ENCODE data around the gene TAF6.

TAF6 gene

DNA sequence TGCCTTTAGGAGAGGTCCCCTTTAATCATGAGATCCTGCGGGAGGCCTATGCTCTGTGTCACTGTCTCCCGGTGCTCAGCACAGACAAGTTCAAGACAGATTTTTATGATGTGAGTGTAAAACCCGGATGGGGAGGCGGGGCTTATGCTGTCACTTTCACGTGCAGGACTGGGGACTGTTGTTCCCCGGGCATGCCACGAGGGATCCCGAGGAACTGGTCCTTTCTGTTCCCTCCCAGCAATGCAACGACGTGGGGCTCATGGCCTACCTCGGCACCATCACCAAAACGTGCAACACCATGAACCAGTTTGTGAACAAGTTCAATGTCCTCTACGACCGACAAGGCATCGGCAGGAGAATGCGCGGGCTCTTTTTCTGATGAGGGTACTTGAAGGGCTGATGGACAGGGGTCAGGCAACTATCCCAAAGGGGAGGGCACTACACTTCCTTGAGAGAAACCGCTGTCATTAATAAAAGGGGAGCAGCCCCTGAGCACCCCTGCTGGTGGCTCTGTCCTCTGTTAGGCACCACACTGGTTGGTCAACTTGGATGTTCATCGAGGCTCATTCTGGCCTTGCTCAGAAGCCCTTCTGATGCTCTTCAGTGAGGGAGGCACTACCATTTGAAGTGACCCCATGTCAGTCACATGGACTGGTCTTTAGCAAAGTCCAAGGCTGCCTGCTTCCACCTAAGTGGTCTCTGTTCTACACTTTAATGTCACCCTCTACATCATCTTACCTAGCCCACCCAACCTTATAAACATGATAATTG is 27.6 kb downstream of the TAF6 start:
- no peak for DNase-seq

GRCh38 chr7:100090527-100091410 is 28.4 kb downstream of the TAF6 start:
- no peak for DNase-seq

DNA sequence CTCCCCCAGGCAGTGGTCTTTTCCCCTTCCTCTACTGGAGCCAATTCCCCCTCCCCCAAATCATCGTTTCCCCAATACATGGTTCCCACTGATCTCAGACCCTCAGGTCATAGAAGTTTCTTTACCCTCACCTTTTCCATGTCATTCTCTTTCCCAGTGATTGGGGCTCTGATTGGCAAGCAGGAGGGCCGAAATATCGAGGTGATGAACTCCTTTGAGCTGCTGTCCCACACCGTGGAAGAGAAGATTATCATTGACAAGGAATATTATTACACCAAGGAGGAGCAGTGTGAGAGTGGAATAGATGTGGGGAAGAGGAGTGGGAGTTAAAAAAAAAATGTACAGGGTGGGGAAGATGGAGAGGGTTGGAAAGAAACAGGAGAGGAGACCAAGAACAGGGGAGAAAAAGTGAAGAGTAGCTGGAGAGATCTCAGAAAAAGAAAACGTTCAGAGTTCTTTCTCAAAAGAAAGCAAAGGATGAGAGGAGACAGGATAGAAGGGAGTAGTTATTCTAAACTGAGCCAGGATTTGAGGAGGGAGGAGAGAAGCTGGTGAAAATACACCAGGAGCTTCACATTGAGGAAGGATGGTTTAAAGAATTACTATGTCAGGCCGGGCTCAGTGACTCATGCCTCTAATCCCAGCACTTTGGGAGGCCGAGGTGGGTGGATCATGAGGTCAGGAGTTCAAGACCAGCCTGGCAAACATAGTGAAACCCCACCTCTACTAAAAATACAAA is 29.5 kb downstream of the TAF6 start:
- no peak for DNase-seq

GRCh38 chr7:100088621-100089457 is 30.3 kb downstream of the TAF6 start, which contains the start of gene COPS6:
TSS of gene COPS6 (plus strand) at chr7:100088969. CDS start at chr7:100088991, 22 bp downstream.
- peak; percentile 75 for DNase-seq

GRCh38 chr7:100088095-100088620 is 31.0 kb downstream of the TAF6 start:
- DNase-seq = no peak

- no peak for DNase-seq
These were observed 32.0 kb downstream of the TAF6 start for GRCh38 chr7:100087055-100087750.

GRCh38 chr7:100085515-100085914 is 33.6 kb downstream of the TAF6 start:
- DNase-seq = no peak

- DNase-seq = no peak
These were observed 36.2 kb downstream of the TAF6 start for GRCh38 chr7:100082978-100083377.

DNA sequence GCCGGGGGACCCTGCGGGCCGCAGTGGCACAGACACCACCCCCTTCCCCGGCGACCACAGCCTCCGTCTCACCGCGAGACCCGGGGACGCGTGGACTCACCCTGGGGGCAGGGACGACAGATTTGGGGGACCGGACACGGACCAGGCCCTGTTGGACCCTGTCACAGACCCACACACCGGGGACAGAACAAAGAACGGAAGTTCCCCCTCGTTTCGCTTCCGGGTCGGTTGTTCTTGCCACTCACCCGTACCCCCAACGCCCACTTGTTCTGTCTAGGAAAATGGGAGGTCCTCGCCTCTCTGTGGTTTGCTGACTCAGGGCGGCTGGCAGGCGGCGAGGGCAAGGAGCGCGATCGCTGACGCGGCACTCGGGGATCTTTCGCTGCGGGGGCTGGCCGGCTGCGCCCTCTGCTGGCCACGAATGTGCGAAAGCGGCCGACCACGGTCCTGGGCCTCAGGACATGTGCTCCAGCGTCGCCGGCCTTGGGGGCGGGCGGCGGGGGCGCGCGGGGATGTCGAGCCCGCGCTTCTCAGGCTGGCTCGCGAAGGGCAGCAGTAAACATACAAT is 37.5 kb downstream of the TAF6 start, which contains the start of gene ZNF3:
Gene ZNF3, minus strand, starts transcription at position 189 of the 568 bp plus-strand sequence. CDS start 4,366 bp downstream, outside the sequence.
- DNase-seq = peak; percentile 99

DNA sequence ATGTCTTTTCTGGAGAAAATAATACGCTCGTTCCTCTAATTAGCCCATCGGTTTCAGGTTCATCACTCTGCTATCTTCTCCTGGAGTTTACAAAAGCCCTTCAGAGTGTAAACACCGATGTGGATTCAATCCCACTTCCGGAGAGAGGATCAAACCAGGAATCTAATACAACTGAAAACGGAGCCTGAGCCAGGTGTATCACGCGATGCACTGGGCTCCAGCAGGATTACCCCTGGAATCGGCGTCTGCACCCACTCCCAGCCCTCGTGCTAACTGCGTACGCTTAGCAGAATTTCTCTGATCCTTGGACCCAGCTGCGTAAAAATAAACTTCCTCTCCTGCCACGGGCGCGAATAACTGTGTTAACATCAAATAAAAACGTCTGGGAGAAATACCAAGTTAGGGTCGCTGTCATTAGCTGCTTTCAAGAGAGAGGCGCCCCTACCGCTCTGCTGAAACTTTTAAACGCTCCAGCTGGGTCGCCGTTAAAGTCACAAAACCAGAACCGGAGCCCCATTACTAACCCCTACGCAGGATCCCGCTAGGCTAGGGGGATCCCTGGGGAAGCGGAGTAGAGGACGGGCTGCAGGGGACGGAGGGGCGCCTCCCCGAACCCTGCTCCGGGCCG is 38.1 kb downstream of the TAF6 start:
- peak; percentile 73 for DNase-seq

DNA sequence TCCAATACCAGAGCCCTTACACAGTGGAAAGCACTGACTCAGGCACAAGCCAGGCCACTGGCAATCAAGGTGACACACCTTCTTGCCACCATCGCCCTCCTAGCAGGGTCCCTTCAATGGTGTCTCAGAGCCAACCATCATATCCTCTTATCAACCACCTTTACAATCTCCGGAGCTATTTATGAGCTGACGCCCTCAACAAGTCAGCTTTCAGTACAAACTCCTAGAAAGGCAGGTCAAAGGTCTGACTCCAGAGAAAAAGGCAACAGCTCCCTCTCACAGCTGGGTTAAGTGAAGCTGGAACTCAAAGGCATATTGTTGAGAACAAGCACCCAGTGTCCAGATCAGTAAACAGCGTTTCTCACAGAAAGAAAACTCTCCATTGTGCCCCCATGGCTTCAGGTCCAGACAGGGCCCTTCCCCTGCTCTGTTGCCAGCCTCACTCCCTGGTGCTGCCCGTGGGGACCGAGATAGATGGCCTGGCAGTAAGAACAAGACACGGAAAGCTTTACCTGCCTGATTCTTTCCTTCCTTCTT is 40.1 kb downstream of the TAF6 start:
- no peak for DNase-seq

DNA sequence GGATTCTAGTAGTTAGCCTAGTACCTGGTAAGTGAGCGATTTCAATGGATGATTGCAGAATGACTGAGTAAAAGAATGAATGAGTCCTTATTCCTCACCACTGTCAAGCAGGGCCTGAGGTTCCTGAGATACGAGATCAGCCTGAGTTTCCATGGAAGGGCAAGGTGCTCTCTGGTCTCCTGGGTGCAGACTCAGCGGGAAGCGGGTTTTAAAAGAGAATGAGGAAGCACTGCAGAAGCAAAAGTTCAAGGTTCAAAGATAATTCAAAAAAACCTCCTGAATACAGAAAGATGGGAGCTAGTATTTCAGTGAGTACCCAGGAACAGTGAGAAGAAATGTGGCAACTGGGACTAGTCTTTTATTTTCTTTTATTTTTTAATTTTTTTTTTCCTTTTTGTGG is 42.0 kb downstream of the TAF6 start:
- no peak for DNase-seq

DNA sequence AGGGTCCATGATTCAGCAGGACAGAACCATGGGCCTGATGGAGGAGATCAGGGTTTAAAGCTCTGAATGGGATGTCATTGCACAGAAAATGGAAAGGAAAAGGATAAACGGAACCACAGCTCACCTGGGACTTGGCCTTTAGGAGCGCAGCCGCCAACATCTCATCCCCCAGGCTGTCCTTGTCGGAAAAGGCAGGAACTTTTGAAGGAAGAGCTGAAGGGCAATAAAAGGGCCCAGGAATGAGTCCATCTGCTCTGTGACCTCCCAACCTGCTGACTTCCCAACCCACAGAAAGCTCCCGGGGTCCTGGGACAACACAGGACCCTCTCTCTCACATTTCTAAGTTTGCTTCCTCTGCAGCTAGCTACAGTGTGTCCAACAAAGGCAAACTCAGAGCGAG is 43.7 kb downstream of the TAF6 start:
- no peak for DNase-seq

DNA sequence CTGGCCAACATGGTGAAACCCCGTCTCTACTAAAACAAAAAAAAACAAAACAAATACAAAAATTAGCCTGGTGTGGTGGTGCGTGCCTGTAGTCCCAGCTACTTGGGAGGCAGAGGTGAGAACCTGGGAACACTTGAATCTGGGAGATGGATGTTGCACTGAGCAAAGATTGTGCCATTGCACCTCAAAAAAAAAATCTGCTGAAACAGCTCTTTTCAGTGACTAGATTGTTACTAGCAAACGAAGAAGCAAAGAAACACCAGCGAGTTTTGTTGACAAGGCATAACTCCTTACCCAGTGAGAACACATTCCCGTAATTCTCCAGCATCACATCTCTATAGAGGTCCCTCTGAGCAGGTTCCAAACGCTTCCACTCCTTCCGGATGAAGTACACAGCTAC is 44.3 kb downstream of the TAF6 start:
- DNase-seq = no peak

DNA sequence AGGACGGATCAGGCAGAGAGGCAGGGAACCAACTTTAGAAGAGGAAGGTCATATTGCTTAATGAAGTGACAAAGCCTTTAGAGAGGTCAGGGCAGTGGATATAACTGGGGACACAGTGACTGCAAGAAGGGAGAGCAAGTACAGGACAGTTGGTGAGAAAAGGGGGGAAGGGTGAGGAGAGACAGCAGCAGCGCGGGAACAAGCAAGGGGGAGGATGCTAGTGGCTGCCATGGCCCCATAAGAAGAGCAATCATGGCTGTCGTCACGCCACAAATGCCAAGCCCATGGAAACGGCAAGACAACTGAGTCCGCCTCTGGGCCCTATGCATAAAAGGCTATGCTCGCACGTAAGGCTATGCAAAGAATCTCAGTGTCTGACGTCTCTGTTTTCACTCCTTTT is 46.7 kb downstream of the TAF6 start:
- DNase-seq = no peak

GRCh38 chr7:100071018-100071723 is 48.0 kb downstream of the TAF6 start:
- no peak for DNase-seq

- no peak for DNase-seq
These were observed 49.2 kb downstream of the TAF6 start for GRCh38 chr7:100069991-100070390.

- DNase-seq = peak; percentile 27
These were observed 52.2 kb downstream of the TAF6 start for GRCh38 chr7:100066953-100067352.

GRCh38 chr7:100065452-100066186 is 53.5 kb downstream of the TAF6 start:
- no peak for DNase-seq

All from NCI-H146 (cell line).